A549 treated with AZD9567 at 1 μM for 4 hours (cell line): Measurements from ENCODE around the gene UPK3A. TPM values are rescaled to one million over a fixed set of nuclear protein-coding genes. Genes with fewer than 3 reads are reported as not detected.

Experiments used
- total RNA-seq: library from RNA; stranded (reverse); fragments of 200-300 nt; extraction: Qiagen RNA extraction; gene quantifications from 5 replicates; pipeline ENCODE4 v1.2.3, GENCODE V29; 2022; ENCODE audit not compliant: insufficient read depth

UPK3A gene
- total RNA-seq: not detected in 5 replicates

GRCh38 chr22:45284705-45285262, at the start of gene UPK3A:
UPK3A (plus strand) TSS chr22:45284949; CDS start chr22:45285014, 65 bp downstream.

GRCh38 chr22:45240810-45241631, 43.7 kb upstream of the UPK3A start, which contains the start of gene KIAA0930:
KIAA0930 (minus strand) TSS chr22:45240894; CDS start chr22:45240703, 191 bp downstream.

GRCh38 chr22:45309422-45310227, 24.9 kb downstream of the UPK3A start, which contains the start of gene FAM118A:
FAM118A (plus strand) TSS chr22:45309934; CDS start chr22:45322380, 12,446 bp downstream.

Other genes with a start within 250 kb of the UPK3A start
- gene NUP50, start 121.0 kb upstream of the UPK3A start, total RNA-seq: 25.2 to 31.5 TPM (median 29.7 TPM) in 5 replicates
- gene KIAA0930, start 44.1 kb upstream of the UPK3A start, total RNA-seq: 60.6 to 80.2 TPM (median 74.7 TPM) in 5 replicates
- gene FAM118A, start 25.0 kb downstream of the UPK3A start, total RNA-seq: 6.4 to 12.1 TPM (median 10.7 TPM) in 5 replicates
- 0.02 TPM in 1 of 5 replicates, not detected in the others for gene SMC1B, start 128.7 kb downstream of the UPK3A start, total RNA-seq
- gene RIBC2, start 128.7 kb downstream of the UPK3A start, total RNA-seq: 1.4 to 8.3 TPM (median 1.8 TPM) in 5 replicates
- 38.0 to 54.0 TPM (median 52.1 TPM) in 5 replicates for gene FBLN1, start 217.9 kb downstream of the UPK3A start, total RNA-seq